ENCODE data around the gene KCNAB1.

Gene KCNAB1

GRCh38 chr3:156431334-156432124, 311.2 kb downstream of the KCNAB1 start:
- in situ Hi-C loops (cut with MboI; ENCODE audit: low sequenced_read_pairs), result no loop called here

DNA sequence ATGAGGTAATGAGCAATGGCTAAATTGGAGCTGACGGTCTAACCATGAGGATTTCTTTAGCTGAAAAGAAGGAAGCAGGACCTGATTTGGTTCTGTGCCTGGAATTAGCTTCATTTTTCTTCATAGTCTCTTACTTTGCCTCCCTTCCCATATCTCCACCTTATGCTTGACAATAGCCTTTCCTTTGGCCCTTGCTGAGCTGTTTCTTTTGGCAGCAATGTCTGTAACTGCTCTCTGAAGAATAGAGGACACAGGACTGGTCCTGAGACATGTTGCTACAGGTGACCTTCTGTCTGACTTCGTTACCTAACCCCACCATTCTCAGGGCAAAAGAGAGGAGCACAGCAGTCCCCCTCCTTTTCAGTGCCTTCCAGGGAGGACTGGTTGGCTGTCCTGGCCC, 312.2 kb downstream of the KCNAB1 start:
- in situ Hi-C loops (cut with MboI; ENCODE audit: low sequenced_read_pairs), result no loop called here

GRCh38 chr3:156433138-156433537, 312.8 kb downstream of the KCNAB1 start:
- in situ Hi-C loops (cut with MboI; ENCODE audit: low sequenced_read_pairs), result no loop called here

DNA sequence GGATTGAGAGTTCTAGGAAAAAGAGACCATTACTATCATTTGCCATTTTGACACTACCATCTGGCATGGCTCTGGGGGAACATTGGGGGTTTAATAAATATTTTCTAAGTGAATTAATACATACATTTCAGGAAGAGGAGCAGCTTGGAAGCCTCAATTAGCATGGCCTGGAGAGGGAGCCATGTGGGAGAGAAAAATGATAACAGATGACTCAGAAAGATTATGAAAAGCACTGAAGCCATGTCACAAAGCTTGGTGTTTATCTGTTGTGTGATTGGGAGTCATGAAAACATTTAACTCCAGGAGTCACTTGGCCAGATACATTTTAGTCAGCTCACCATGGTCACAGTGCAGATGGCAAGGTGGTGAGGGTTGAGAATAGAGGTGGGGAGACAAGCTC, 313.5 kb downstream of the KCNAB1 start:
- in situ Hi-C loops (cut with MboI; ENCODE audit: low sequenced_read_pairs), result no loop called here

DNA sequence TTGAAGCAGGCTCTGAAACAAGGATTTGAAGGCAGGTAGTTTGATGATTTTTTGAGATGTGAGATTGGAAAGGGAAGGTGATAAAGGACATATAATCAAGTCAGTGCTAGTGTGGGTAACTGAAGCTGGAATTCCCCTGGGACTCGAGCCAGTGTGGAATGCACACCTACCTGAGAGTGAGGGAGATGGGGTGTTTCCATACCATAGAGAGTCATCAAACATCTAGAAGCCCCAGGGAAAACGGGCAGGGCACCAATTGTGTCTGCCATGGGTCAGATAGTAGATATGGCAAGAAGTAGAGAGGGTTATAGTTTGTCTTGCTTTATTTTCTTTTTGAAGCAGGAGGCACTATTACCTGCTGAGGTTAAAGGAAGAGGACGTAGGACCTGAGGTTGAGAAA, 314.5 kb downstream of the KCNAB1 start:
- in situ Hi-C loops (cut with MboI; ENCODE audit: low sequenced_read_pairs), result no loop called here

- in situ Hi-C loops (cut with MboI; ENCODE audit: low sequenced_read_pairs), result no loop called here
Observed at GRCh38 chr3:156443079-156443478, 322.7 kb downstream of the KCNAB1 start.

GRCh38 chr3:156445117-156446090, 325.0 kb downstream of the KCNAB1 start:
- in situ Hi-C loops (cut with MboI; ENCODE audit: low sequenced_read_pairs), result no loop called here

GRCh38 chr3:156448300-156448699, 327.9 kb downstream of the KCNAB1 start:
- in situ Hi-C loops (cut with MboI; ENCODE audit: low sequenced_read_pairs), result no loop called here

DNA sequence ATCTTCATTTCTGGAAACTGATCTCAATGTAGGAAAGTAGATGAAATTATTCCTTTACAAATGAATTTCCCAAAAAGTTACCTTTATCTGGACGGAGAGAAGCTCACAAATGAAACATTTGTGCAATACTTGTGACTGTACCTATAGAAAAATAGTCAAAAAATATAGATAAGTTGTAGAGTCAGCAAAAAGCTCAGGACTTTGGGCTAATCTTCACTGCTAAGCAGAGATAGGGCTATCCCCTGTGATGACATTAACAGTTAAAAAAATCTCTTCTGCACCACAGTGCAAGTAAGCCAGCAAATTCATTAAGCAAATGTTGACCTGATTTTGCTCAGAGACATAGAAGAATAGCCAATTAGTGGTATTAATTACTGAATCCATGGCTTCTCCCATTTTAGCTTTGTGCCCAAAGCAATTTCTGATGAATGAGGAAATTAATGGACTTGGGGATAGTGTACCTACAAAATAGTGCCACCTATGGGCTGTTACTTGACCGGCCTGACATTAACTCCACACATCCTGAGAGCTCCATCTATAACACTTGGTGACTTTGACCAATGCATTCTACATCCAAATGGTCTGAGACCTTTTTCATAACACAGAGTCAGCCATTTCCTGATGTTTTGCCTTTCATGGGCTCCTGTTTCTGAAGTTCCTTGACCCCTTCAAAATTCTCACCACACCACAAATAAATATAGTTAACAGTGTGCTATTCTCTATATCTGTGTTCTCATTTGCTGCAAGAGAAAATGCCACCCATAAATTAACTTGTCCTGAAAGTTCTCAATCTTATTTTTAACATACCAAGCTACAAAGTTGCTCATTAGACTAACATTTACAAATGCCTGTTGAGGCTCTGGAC, 329.6 kb downstream of the KCNAB1 start:
- in situ Hi-C loops (cut with MboI; ENCODE audit: low sequenced_read_pairs), result no loop called here

DNA sequence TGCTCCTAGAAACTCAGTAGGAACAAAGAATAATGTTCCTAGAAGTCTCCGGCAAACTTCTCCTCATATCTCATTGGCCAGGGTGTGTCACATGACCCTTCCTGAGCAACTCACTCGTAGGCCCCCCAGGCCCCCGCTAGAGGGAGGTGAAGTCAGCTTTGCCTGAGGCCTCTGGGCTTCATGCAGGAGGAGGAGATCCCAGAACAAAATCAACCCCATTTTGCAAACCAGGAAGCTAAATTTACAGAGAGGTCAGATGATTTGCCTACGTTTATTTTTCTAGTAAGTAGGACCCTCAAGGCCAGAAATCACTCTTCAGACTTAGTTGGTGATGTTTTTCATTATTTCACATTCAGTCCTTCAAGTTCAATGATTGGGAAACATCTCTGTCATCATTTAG, 335.5 kb downstream of the KCNAB1 start:
- in situ Hi-C loops (cut with MboI; ENCODE audit: low sequenced_read_pairs), result no loop called here

DNA sequence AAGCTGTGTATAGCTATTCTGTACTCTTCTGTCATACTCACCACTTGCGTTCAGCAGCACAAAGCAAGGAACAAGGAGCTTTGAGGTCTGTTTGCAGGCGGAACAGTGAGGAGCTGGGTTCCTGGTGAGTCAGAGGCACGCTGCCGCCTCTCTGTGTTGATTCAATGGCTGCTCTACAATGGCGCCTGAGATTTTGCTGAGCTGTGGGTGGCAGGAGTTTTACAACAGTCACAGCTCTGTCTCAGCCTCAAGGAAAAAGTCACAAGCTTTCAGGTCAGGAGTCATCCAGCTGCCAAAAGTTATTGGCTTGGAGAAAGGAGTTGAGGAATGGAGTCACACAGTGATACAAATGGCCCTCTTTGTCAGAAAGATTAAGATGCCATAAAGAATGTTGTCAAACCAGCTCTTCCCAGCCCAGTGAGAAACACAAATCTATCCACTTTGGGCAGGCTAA, 336.4 kb downstream of the KCNAB1 start:
- in situ Hi-C loops (cut with MboI; ENCODE audit: low sequenced_read_pairs), result no loop called here

DNA sequence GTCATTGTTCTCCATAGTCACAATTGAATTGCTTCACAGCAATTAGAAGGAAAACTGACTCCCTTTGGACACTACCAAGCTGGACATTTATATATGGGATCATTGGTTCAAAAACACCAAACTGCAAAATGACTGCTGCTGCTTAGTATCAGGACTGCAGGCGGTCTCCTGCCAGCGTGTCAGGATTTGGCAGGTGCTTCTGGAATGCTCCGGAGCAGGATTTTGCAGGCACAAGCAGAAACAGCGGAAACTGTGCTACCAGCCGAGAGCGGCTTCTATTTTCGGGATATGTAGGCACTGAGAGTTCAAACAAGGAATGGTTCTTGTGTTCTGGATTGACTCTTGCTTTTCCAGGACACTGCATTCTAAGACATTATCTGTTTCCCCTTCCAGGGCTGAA, 339.1 kb downstream of the KCNAB1 start:
- in situ Hi-C loops (cut with MboI; ENCODE audit: low sequenced_read_pairs), result no loop called here

GRCh38 chr3:156460206-156460611, 339.8 kb downstream of the KCNAB1 start:
- in situ Hi-C loops (cut with MboI; ENCODE audit: low sequenced_read_pairs), result no loop called here

GRCh38 chr3:156461889-156462288, 341.5 kb downstream of the KCNAB1 start:
- in situ Hi-C loops (cut with MboI; ENCODE audit: low sequenced_read_pairs), result no loop called here

DNA sequence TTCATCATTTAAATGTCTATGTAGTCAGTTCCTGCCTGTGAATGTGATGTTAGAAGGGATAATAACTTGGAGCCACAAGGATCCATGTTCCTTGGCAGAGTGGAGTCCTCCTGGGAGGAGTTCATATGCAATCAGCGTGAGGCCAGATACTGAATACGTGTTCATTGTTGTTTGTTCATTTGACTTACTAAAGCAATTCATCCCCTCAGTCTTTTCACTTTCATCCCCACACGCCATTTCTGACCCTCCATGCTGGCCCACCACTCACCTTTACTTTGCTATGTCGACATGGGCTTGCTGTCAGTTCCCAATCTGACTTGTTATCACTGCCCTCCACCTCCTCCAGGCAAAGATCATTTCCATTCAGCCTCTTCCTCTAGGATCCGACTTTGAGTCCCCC, 342.7 kb downstream of the KCNAB1 start:
- in situ Hi-C loops (cut with MboI; ENCODE audit: low sequenced_read_pairs), result no loop called here

DNA sequence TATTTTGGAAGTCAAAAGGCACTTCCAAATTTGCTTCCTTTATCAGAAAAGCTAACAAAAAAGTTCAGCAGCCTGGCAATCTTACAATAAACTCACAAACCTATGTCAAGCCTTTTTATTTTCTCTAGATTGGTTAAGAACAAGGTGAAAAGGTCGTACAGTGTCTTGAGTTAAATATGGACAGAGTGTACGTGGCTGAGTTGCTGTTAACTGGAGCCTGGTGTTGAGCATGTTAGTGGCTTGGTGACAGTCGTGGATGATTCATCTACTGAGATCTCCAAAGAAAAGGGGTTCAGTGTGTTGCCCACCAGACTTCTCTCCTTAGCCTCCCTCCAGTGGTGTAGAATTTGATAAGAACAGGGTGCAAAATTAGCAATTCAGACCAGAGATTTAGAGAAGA, 344.8 kb downstream of the KCNAB1 start:
- in situ Hi-C loops (cut with MboI; ENCODE audit: low sequenced_read_pairs), result no loop called here

DNA sequence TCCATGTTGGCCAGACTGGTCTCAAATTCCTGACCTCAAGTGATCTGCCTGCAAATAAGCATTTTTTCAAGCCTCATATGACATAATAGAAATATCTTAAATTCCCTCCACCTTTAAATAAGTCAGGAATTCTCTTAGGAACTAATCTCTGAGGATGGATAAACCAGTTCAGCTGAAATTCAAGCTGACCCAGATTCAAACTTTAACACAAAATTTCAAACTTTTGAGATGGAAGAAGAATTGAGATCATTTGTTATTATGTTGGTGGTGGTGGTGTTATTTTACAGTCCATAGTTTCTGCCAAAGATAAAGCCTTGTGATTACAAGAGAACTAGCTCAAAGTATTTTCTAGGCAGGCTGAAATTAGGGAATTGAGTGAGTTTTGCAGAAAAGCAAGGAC, 349.1 kb downstream of the KCNAB1 start:
- in situ Hi-C loops (cut with MboI; ENCODE audit: low sequenced_read_pairs), result no loop called here

GRCh38 chr3:156471431-156471830, 351.1 kb downstream of the KCNAB1 start:
- in situ Hi-C loops (cut with MboI; ENCODE audit: low sequenced_read_pairs), result no loop called here

DNA sequence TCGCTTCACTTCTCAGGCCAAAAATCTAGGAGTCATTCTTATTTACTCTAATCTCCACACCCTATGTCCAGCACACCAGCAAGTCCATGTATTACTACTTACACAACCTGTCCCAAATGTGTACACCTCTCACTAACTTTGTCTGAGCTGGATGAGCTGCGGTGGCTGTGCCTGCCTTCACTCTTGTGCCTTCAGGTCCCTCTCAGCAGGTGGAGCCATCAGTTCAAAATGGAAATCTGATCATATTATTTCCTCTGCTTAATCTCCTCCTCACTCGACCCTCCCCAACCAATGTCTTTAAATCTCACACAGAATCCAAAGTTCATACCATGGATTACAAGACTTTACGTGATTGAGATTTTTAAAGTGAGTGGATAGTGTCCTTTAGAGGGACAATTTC, 351.8 kb downstream of the KCNAB1 start:
- in situ Hi-C loops (cut with MboI; ENCODE audit: low sequenced_read_pairs), result no loop called here

- in situ Hi-C loops (cut with MboI; ENCODE audit: low sequenced_read_pairs), result no loop called here
Observed at GRCh38 chr3:156472684-156473083, 352.3 kb downstream of the KCNAB1 start.

DNA sequence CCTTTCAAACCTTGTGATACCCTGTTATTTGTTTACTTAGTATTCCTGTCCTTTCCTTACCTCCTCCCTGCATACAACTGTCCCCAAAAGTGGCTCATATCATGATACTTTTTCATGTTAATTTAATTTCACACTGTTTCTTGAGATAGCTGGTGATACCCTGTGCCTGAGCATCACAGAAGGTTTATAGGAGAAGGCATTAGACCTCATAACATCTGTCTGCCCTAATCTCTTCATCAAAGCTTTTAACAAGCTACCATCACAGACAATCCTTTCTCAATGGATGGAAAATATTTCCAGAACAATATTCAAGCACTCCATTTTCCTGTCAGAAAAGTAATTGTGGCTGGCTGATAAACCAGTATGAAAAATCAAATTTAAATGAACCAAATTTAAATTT, 353.0 kb downstream of the KCNAB1 start:
- in situ Hi-C loops (cut with MboI; ENCODE audit: low sequenced_read_pairs), result no loop called here
